GM12878 (cell line): ENCODE data around the gene FOXJ3. TPM values are rescaled to one million over a fixed set of nuclear protein-coding genes. Genes with fewer than 3 reads are reported as not detected.

Source experiments
- EGR1 ChIP-seq, 2 experiments: IDR thresholded peaks; 1 replicate in 1 of 2; 2 replicates in 1 of 2; pipeline ENCODE4 v1.6.1; 2011 to 2012; ENCODE audit warnings: low read depth in 2 of 2, low read length in 2 of 2, borderline replicate concordance in 1 of 2, mild to moderate bottlenecking in 1 of 2, moderate library complexity in 1 of 2
- HDAC6 ChIP-seq: fragments of 200-600 bp; sonication (generic); IDR thresholded peaks from one replicate; pipeline ENCODE4 v1.8.0; 2017; ENCODE audit warnings: antibody characterized with exemption; ENCODE audit not compliant: unreplicated experiment
- IKZF1 ChIP-seq: fragments of 450-650 bp; conservative IDR thresholded peaks from 2 replicates; pipeline ENCODE4 v1.6.1; 2017; ENCODE audit warnings: antibody characterized with exemption, mild to moderate bottlenecking
- IKZF2 ChIP-seq, 2 experiments: fragments of 450-650 bp; IDR thresholded peaks; 2 replicates each; pipeline ENCODE4 v1.6.1; 2017; ENCODE audit warnings: mild to moderate bottlenecking in 2 of 2, moderate library complexity in 2 of 2
- MAX ChIP-seq: IDR thresholded peaks from 2 replicates; pipeline ENCODE4 v1.6.1; 2012; ENCODE audit warnings: low read depth, low read length, improper control_type of control experiment
- SIX5 ChIP-seq: IDR thresholded peaks from 2 replicates; pipeline ENCODE4 v1.6.1; 2011; ENCODE audit warnings: mild to moderate bottlenecking, low read depth, low read length, moderate library complexity; ENCODE audit not compliant: severe bottlenecking
- STAT3 ChIP-seq: IDR thresholded peaks from 2 replicates; pipeline ENCODE4 v1.6.1; 2011; ENCODE audit warnings: low read depth, low read length, improper control_type of control experiment
- ZNF217 ChIP-seq: fragments of 450-650 bp; IDR thresholded peaks from 2 replicates; pipeline ENCODE4 v1.6.1; 2017; ENCODE audit warnings: antibody characterized with exemption, mild to moderate bottlenecking
- polyA plus RNA-seq, 11 experiments: library from polyadenylated mRNA; depleted of rRNA in 4 of 11; unstranded in 6 of 11; stranded (reverse) in 5 of 11; fragments of >200 nt; fragmentation: Nextera tagmentation in 4 of 11; fragmentation: Illumina TruSeq in 1 of 11; extraction: Ambion mirVana in 4 of 11; extraction: Trizol in 1 of 11; gene quantifications; 1 replicate in 1 of 11; 2 replicates in 10 of 11; pipeline versions ENCODE4 v1.2.1 to v1.2.3, GENCODE V29; 2011 to 2016; ENCODE audit warnings: inconsistent platforms in 2 of 11, missing spikeins in 2 of 11, low read depth in 1 of 11
- total RNA-seq, 4 experiments: library from RNA; depleted of rRNA in 3 of 4; stranded (reverse); fragments of >200 nt in 3 of 4; fragmentation: Illumina TruSeq in 1 of 4; extraction: Trizol in 1 of 4; gene quantifications; 2 replicates each; pipeline versions ENCODE4 v1.2.1 to v1.2.3, GENCODE V29; 2013 to 2021
- TF ChIP-seq, protein P1 (sequence below): fragments of 450-650 bp; formaldehyde crosslinking; IDR thresholded peaks from 2 replicates; pipeline ENCODE4 v1.4.0; 2020; ENCODE audit warnings: mild to moderate bottlenecking, moderate library complexity
- TF ChIP-seq, protein P2 (sequence below): IDR thresholded peaks from 2 replicates; pipeline ENCODE4 v1.6.1; 2012; ENCODE audit warnings: low read depth, low read length, improper control_type of control experiment

FOXJ3 gene
- total and polyA plus RNA-seq, 10 of the 15 experiments (the other 5 are each of a cell fraction or from before 2014, with no cell fraction given): 9.5 to 54.2 (median 24.7) TPM

- TF ChIP-seq, protein P1, sequence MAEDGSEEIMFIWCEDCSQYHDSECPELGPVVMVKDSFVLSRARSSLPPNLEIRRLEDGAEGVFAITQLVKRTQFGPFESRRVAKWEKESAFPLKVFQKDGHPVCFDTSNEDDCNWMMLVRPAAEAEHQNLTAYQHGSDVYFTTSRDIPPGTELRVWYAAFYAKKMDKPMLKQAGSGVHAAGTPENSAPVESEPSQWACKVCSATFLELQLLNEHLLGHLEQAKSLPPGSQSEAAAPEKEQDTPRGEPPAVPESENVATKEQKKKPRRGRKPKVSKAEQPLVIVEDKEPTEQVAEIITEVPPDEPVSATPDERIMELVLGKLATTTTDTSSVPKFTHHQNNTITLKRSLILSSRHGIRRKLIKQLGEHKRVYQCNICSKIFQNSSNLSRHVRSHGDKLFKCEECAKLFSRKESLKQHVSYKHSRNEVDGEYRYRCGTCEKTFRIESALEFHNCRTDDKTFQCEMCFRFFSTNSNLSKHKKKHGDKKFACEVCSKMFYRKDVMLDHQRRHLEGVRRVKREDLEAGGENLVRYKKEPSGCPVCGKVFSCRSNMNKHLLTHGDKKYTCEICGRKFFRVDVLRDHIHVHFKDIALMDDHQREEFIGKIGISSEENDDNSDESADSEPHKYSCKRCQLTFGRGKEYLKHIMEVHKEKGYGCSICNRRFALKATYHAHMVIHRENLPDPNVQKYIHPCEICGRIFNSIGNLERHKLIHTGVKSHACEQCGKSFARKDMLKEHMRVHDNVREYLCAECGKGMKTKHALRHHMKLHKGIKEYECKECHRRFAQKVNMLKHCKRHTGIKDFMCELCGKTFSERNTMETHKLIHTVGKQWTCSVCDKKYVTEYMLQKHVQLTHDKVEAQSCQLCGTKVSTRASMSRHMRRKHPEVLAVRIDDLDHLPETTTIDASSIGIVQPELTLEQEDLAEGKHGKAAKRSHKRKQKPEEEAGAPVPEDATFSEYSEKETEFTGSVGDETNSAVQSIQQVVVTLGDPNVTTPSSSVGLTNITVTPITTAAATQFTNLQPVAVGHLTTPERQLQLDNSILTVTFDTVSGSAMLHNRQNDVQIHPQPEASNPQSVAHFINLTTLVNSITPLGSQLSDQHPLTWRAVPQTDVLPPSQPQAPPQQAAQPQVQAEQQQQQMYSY (CRISPR knock-in tag): no peak
- TF ChIP-seq EGR1 (IDR thresholded peaks at IDR 0.05; ENCODE audit: borderline replicate concordance in 1 of 2, low read depth in 2 of 2, low read length in 2 of 2) (no peak), HDAC6 (peak; percentile 84), IKZF2 (IDR thresholded peaks at IDR 0.05) (no peak), SIX5 (no peak), STAT3 (no peak), ZNF217 (no peak), IKZF1 (peak; percentile 40; the same call in 1 of the 2 replicates), MAX (peak; percentile 23; the same call in 1 of the 2 replicates)
- TF ChIP-seq, protein P2, sequence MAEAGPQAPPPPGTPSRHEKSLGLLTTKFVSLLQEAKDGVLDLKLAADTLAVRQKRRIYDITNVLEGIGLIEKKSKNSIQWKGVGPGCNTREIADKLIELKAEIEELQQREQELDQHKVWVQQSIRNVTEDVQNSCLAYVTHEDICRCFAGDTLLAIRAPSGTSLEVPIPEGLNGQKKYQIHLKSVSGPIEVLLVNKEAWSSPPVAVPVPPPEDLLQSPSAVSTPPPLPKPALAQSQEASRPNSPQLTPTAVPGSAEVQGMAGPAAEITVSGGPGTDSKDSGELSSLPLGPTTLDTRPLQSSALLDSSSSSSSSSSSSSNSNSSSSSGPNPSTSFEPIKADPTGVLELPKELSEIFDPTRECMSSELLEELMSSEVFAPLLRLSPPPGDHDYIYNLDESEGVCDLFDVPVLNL: no peak
Measured at GRCh38 chr1:42380586-42381279, 45.7 kb upstream of the FOXJ3 start, which contains the start of gene RIMKLA (continued).
